ENCODE measurements around the gene TCHH. TPM values are rescaled to one million over a fixed set of nuclear protein-coding genes. Genes with fewer than 3 reads are reported as not detected.

Gene TCHH
- total and polyA plus RNA-seq, 11 donors: 0.01 to 0.05 (median 0.05) TPM; not detected in 8

DNA sequence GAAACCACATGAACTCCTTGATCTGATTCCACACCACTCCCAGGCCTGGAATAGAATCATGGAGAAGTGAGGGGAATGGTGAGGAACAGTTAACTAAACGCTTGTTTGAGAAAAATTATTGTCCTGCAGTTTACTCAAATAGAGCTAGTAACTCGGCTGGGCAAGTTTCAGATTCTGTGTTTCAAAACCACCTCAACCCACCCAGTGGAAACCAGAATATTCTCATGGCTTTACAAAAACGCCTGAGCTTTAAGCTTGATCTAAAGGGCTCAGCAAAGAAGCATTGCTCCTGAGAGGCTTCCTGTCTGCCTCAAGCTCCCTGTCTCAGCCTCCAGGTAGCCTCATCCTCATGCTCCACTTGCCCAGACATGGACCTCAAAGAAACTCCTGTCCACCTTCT lies 42.9 kb downstream of the TCHH start:
- H3K9me3 ChIP-seq: no peaks in the 10 kb centered on the region
- no peak overlapping the region for H3K27ac ChIP-seq
- no peaks in the 10 kb centered on the region for H3K4me1 ChIP-seq
- peaks cover 0 to 32% (median 4%) of the 10 kb centered on the region in 9 donors for H3K27me3 ChIP-seq
- intact Hi-C loops (cut with DNase I): no loop called here
- ATAC-seq (no peak), DNase-seq (no peak)
- no peaks in the 10 kb centered on the region for H3K36me3 ChIP-seq
- 76 to 89% (median 79%) methylated on average over 3 of the region's 3 CpGs for WGBS, 4 donors
- H3K4me3 ChIP-seq: no peak overlapping the region
- no peak for TF ChIP-seq POLR2A (IDR thresholded peaks at IDR 0.05)
- TF ChIP-seq, protein P1, sequence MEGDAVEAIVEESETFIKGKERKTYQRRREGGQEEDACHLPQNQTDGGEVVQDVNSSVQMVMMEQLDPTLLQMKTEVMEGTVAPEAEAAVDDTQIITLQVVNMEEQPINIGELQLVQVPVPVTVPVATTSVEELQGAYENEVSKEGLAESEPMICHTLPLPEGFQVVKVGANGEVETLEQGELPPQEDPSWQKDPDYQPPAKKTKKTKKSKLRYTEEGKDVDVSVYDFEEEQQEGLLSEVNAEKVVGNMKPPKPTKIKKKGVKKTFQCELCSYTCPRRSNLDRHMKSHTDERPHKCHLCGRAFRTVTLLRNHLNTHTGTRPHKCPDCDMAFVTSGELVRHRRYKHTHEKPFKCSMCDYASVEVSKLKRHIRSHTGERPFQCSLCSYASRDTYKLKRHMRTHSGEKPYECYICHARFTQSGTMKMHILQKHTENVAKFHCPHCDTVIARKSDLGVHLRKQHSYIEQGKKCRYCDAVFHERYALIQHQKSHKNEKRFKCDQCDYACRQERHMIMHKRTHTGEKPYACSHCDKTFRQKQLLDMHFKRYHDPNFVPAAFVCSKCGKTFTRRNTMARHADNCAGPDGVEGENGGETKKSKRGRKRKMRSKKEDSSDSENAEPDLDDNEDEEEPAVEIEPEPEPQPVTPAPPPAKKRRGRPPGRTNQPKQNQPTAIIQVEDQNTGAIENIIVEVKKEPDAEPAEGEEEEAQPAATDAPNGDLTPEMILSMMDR (IDR thresholded peaks at IDR 0.05): no peak

DNA sequence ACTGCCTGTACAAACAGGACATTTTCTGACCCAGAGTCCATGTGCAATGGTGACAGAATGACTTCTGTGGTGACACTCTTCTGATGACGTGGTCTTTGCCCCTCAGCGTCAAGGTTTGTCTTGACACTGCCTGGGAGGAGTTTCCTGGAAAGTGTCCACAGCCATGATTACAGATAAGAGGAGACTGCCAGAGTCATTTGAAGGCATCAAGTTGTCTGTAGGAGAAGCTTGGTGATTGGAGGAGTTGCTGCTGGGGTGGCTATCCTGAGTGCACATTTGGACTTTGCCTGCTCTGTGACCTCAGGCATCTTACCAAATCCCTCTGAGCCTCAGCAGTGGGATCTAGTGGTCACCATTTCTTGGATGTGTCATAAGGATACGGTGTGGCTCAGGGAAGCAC lies 44.1 kb downstream of the TCHH start:
- ATAC-seq: no peak
- Histone ChIP-seq H3K4me3 (no peak overlapping the region), H3K4me1 (no peaks in the 10 kb centered on the region), H3K27me3 (peaks cover 0 to 32% (median 4%) of the 10 kb centered on the region in 9 donors), H3K27ac (no peak overlapping the region), H3K9me3 (no peaks in the 10 kb centered on the region), H3K36me3 (no peaks in the 10 kb centered on the region)
- intact Hi-C loops (cut with DNase I): no loop called here
- 42 to 51% (median 47%) methylated on average over 3 of the region's 3 CpGs for WGBS, 4 donors
- no peak for TF ChIP-seq POLR2A (IDR thresholded peaks at IDR 0.05)
- TF ChIP-seq, protein P1 (IDR thresholded peaks at IDR 0.05): no peak
- no peak for DNase-seq

DNA sequence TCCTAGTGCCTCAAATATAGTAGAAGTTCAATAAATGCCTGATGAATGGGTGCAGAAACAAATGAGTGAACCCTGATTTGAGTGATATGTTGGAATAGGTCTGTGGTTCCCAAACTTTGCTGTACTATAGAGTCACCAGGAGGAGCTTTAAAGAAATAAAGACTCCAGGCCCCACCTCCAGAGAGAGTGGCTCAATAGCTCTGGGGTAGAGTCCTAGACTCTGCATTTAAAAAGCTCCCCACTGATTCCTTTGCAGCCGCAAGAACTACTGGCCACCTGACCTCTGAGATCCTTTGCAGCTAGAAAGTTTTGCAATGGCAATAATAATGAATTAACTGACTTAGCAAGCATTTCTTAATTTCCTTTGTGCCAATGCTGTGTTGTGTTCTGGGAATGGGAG lies 47.3 kb downstream of the TCHH start:
- peaks cover 0 to 36% (median 4%) of the 10 kb centered on the region in 9 donors for H3K27me3 ChIP-seq
- no peaks in the 10 kb centered on the region for H3K4me1 ChIP-seq
- no peak for DNase-seq
- intact Hi-C loops (cut with DNase I): loop anchor here in 1 of 10 donors (5.0 kb wide), 1 partner anchor 44 kb away; no protein-coding TSS in a partner anchor
- ATAC-seq: no peak
- no peak overlapping the region for H3K27ac ChIP-seq
- no peaks in the 10 kb centered on the region for H3K9me3 ChIP-seq
- 54 to 82% (median 64%) methylated on average over 1 of the region's 1 CpG for WGBS, 4 donors
- H3K4me3 ChIP-seq: no peak overlapping the region
- no peaks in the 10 kb centered on the region for H3K36me3 ChIP-seq
- no peak for TF ChIP-seq POLR2A (IDR thresholded peaks at IDR 0.05)
- TF ChIP-seq, protein P1 (IDR thresholded peaks at IDR 0.05): no peak

DNA sequence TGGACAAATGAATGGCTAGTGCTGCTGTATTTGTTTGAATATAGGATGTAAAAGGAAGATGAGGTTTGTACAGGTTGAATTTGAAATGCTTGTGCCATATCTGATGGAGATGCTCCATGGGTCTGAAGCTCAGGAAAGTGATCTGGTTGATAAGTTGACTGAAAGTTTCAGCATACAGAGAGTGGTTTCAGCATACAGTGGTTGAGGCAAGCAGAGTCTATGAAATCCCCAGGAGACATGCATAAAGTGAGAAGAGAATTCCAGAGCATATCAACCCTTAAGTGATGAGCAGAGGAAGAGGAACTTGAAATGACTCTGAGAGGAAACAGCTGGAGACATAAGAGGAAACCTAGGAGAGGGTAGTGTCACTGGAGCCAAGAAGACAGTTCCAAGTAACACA lies 48.1 kb downstream of the TCHH start:
- H3K27me3 ChIP-seq: peaks cover 0 to 33% (median 4%) of the 10 kb centered on the region in 9 donors

More for the DNA sequence above, 48.1 kb downstream of the TCHH start:
- Histone ChIP-seq H3K4me1 (no peaks in the 10 kb centered on the region), H3K36me3 (no peaks in the 10 kb centered on the region), H3K27ac (no peak overlapping the region), H3K4me3 (no peak overlapping the region), H3K9me3 (no peaks in the 10 kb centered on the region)
- intact Hi-C loops (cut with DNase I): loop anchor here in 1 of 10 donors (5.0 kb wide), 1 partner anchor 45 kb away; no protein-coding TSS in a partner anchor
- TF ChIP-seq, protein P1 (IDR thresholded peaks at IDR 0.05): no peak
- no peak for TF ChIP-seq POLR2A (IDR thresholded peaks at IDR 0.05)
- DNase-seq: no peak
- no peak for ATAC-seq
